Measurements from ENCODE around the gene EPB42.

- TF ChIP-seq CTCF (tag by site-specific recombination; IDR thresholded peaks at IDR 0.05), result no peak
- no peak for TF ChIP-seq ZNF501 (tag by site-specific recombination; IDR thresholded peaks at IDR 0.05)
Observed at GRCh38 chr15:43207024-43207423, 13.8 kb downstream of the EPB42 start.
